Right renal pelvis (tissue), 4 donors: ENCODE results near the gene SUSD6. TPM values are rescaled to one million over a fixed set of nuclear protein-coding genes. Genes with fewer than 3 reads are reported as not detected.
"Not testable (repeated sequence)": the region's sequence is repeated elsewhere in the genome, so short reads cannot be mapped to it uniquely, and the experiment has no call there.

Source experiments
- DNase-seq, 4 donors: peaks; one replicate each; pipeline ENCODE4 v3.0.0-alpha.2; 2013; ENCODE audit warnings: low read depth in 4 of 4, low spot score in 3 of 4, missing footprints in 1 of 4
- polyA plus RNA-seq, 4 donors: library from polyadenylated mRNA; unstranded; fragments of 120-200 nt; gene quantifications; one replicate each; pipeline ENCODE4 v1.2.1, GENCODE V29; 2013; ENCODE audit not compliant: insufficient read length in 4 of 4

SUSD6 gene
- polyA plus RNA-seq, 4 donors, result 19.6 to 23.3 (median 21.7) TPM

GRCh38 chr14:69619012-69619411, 7.6 kb downstream of the SUSD6 start:
- DNase-seq, result no peak

DNA sequence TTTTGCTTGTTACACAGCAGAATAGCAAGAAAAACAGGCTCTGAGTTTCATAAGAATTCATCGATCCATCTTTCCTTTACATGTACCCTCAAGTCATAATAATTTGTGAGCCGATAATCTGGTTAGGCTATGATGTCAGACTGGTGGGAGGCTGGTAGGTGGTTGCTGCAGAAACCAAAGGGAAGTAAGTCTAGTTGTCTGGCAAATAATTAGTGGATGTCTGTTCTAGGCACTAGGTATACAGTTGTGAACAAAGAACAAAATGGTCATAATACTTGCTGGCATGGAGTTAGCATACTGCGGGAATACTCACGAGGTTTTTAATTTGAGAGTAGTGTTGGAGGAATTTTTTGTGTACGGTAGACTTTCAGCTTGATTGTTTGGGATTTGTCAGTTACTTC, 8.8 kb downstream of the SUSD6 start:
- DNase-seq, result no peak

DNA sequence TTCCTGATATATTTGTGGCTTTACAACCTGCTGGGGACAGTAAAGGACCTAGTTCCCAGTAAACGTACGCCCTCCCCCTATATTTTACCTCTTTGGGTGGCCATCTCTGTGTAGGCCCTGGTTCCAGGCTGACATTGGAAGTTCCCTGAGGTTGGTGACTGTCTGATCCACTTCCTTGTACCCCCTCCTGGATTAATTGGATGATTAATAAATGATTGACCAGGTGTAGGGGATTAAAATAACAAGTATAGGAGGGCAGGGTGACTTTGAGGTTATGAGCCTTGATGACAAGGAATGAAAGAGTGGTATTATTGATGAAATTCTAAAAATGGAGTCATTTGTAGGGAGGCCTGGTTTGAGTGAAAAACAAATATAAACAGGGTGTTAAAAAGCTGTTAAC, 9.6 kb downstream of the SUSD6 start:
- DNase-seq, result no peak

- no peak for DNase-seq
Observed at GRCh38 chr14:69624136-69624535, 12.7 kb downstream of the SUSD6 start.

- no peak for DNase-seq
Observed at GRCh38 chr14:69625299-69626131, 14.1 kb downstream of the SUSD6 start.

DNA sequence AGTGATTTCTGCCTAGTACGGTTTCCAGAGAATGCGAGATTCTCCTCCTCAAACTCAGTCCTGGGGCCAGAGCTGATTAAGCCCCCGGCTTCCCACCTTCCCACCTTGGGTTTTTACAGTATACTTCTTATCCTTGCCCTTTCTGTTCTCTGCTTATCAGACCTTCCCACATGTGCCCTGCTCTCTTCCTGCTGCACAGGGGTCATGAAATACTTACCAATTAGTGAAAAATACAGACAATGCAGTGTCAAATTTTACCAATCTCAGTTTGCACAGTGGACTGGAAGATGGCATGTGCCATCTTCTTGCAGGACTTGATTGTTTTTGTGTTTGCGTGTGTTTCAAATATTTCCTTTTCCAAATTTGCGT, 14.7 kb downstream of the SUSD6 start:
- DNase-seq, result no peak

DNA sequence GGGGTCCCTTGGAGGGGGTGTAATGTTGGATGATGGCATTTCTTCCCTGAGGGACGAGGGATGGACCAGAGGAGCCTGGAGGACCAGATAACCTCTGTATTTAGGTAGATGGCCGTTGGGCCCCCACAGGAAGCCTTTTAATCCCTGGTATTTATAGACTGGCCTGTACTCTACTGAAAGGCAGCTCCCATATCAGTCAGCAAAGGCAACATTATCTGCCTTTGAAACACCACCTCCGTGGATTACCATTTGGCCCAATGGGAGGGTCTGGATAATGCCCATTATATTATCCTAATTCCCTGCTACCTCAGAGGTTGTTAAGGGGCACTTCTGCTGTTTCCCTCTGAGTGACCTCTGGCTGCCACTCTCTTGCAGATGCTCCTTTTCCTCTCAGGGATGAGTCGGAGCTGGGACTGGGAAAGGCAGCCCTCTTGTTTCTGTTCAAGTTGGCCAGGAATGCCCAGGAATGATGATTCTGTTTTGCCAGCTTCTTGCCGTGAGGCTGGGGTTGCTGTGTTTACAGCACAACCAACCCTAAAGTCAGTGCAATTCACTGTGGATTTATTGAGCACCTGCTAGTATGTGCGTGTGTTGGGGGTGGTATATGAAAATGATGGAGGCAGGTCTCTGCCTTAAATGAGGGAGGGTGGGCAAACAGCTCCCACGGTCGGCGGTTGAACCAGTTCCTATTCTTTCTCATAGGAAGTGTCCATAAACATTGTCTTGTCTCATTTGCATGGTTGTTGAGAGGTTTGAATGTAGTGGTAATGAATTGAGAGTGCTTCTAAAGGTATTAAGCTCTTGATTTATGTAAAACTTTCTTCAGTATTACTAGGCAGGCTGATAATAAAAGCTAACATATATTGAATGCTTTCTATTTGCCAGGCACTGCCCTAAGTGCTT, 18.1 kb downstream of the SUSD6 start:
- no peak for DNase-seq

- DNase-seq, result no peak
Observed at GRCh38 chr14:69630360-69630759, 19.0 kb downstream of the SUSD6 start.

GRCh38 chr14:69631509-69631908, 20.1 kb downstream of the SUSD6 start:
- DNase-seq, result no peak

DNA sequence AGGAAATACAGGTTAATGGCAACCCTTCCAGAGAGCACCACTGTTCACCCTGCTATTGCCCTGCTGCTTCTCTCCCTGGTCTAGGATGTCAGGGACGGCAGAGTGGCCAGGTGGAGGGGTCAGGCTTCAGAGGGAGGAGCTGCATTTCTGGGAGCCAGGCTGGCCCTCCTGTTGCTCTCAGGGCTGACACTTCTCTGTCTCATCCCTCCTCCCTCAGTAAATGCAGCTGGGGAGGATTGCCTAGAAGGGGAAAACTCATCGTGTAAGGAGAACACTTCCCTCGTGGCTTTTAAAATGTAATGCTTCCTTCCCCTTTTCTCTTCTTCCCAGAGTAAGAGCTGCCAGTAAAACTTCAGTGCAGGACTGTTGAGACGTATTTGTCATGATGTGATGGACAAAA, 20.8 kb downstream of the SUSD6 start:
- no peak for DNase-seq

DNA sequence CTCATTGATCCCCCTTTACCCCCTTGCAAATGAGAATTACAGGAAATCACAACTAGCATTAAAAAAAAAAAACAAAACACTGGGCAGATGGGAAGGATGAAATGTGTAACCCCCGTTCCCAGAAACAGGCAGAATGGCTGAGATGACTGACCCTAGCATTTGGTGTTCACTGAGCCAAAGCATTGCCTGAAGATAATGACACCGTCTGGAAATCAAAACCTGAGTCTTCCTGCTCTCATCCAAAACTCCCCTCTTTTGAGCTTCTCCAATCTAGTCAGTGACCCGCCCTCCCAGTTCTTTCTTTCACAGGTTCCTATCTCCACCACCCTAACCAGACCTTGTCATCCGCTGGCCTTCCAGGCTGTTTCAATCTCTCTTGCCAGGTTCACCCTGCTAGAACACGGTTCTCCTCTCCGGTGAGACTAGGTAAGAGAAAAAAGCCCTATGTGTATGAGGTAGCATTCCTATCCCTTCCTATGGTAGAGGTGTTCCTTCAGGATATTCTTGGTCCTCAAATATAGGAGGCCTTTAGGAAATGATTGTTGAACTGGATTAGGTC, 21.3 kb downstream of the SUSD6 start:
- no peak for DNase-seq

DNA sequence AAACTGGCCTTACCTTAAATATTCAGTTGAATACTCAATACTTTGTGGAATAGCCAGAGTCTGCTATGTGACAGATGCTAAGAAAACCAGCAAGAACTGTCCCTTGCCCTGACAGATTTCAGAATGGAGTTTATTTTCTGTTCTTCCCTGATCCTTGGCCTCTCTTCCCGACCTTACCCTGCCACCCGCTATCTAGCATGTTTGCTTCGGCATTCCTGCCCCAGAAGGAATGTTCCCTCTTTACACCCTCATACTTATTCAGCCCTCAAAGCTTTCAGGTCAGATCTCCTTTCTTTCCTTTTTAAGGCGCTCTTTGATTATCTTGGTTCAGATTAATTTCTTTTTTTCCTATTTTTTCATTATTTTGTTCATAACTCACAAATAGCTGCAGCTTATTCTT, 21.8 kb downstream of the SUSD6 start:
- DNase-seq, result no peak

GRCh38 chr14:69635981-69636639, 24.7 kb downstream of the SUSD6 start:
- no peak for DNase-seq

- no peak for DNase-seq
Observed at GRCh38 chr14:69636718-69637480, 25.5 kb downstream of the SUSD6 start.

GRCh38 chr14:69637503-69638031, 26.2 kb downstream of the SUSD6 start:
- DNase-seq, result no peak

DNA sequence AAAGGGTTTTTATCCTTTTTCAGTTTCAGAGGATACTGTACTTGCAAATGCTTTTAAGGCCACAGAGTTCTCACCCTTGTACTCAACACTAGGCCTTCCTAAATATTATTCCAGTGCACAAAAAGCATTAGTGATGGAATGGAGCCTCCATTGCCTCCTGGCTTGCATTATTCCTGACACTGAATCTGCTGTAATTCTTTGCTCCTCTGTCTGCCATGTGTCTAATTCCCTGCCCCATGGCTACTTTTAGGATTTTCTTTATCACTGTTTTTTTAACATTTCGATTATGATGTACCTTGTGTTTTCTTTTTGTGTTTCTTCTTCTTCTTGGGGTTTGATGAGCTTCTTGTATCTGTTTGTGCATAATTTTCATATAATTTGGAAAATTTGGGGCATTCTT, 29.5 kb downstream of the SUSD6 start:
- DNase-seq, result no peak

- DNase-seq, result not testable (repeated sequence)
Observed at GRCh38 chr14:69642212-69642793, 30.9 kb downstream of the SUSD6 start.

DNA sequence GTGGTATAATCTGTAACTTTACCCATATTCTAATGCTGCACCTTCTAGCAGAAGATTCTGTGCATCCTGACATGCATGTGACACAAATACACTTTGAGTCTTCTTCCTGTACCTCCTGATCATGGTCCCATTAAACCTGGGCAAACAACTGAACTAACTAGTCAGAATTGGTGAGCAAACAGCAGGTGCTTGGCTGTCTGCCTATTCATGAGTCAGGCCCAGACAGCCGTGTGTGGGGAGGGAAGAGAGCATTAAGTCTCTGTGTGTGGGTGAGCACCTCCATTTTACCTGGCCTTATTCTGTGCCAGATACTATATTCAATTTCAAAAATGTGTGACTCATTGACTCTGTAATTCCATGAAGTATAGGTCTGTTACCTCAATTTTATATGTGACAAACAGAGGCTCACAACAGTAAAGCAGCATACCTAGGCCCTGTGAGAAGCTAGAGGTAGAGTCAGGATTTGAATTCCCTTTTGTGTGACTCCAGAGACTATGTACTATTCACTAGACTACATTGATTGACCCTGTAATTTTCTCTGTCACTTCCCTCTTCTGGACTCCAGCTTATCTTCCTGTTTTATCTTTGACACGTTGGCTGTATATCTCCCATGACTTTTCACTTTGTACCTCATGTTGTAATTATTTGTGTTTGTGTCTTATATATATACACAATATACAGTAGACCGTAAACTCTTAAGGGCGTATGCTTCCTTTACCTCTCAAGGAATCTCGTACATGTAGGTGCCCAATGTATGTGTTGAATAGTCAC, 32.2 kb downstream of the SUSD6 start:
- DNase-seq, result no peak

- no peak for DNase-seq
Observed at GRCh38 chr14:69644814-69645213, 33.4 kb downstream of the SUSD6 start.
